Activated naive CD4-positive, alpha-beta T cell treated with Interleukin-2 at 50 U/mL for 16 hours (primary cell): ENCODE results near the gene GIMAP8.
"Not testable (repeated sequence)": the region's sequence is repeated elsewhere in the genome, so short reads cannot be mapped to it uniquely, and the experiment has no call there.

Source experiments
- DNase-seq: peaks from one replicate; pipeline ENCODE4 v3.0.0-alpha.2; 2020

The GIMAP8 gene

GRCh38 chr7:150468241-150468640 is 17.8 kb downstream of the GIMAP8 start:
- no peak for DNase-seq

DNA sequence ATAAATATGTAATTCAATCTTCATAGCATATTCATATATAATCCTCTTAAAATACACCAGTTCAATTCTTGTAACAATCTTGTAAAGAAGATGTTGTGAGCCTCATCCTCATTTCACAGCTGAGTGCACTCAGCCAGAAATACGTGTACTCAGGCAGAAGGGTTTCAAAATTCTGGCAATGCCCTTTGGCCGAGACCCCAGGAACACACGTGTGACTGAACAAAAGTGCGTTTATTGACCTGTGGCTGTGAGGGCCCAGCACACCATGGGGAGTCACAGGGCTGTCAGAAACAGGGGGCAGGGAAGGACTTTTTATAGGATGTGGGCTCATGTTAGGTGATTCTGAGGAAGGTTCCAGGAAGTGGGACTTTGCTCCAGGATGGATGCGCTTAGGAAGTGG is 21.5 kb downstream of the GIMAP8 start:
- DNase-seq: no peak

DNA sequence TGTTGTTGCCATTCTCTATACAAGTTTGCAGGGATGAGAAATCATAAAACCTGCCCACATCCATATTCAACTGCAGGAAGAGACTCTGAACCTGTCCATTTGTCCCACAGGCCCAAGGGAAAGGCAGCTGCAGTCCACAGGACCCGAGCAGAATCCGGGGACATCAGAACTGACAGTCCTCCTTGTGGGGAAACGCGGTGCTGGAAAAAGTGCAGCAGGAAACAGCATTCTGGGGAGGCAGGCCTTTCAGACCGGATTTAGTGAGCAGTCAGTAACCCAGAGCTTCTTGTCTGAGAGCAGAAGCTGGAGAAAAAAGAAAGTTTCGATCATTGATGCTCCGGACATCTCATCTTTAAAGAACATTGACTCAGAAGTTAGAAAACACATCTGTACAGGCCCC is 23.5 kb downstream of the GIMAP8 start:
- no peak for DNase-seq

DNA sequence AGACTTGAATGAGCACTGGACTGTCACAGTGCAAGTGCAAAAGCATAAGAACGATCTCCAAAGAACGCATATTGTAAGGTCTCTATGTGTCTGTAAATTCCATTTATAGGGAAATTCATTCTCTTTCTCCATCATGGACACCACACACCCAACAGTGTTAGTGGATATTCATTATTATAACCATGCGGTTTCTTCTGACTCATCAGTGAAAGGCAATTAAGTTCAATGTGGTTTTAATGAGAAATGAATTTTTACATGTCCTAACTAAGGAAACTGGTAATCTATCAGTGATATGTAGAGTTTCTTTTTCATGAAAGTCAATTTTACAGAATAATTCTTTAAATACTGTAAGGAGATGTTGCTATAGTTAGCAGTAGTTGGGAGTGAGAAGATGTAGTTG is 25.9 kb downstream of the GIMAP8 start:
- DNase-seq: no peak

GRCh38 chr7:150476819-150477631 is 26.6 kb downstream of the GIMAP8 start:
- DNase-seq: peak; percentile 37

DNA sequence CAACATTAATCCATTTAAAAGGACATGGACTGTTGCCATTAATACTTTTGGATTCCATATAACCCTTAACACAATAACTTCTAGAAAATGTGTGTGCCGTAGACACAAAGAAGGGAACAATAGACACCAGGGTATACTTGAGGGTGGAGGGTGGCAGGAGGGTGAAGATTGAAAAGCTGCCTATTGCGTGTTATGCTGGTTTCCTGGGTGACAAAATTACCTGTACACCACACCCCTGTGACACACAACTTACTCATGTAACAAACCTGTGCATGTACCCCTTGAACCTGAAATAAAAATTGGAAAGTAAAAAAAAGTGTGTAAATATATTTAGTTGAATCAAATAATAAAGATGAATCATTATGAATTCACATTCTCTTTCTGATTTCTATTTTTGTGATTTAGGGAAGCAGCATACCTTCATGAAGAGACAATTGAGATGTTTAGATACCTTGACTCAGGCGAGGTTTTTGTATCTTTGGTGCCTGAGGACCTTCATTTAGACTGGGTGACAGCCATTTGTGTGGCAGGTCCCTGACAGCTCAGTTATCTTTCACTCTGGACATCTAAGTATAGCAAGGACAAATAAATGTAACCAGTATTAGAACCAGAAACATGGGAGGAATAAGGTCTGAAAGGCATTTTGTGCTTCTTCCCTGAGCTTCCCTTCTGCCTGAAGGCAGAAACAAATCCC is 28.7 kb downstream of the GIMAP8 start:
- no peak for DNase-seq

- peak; percentile 36 for DNase-seq
Measured at GRCh38 chr7:150481186-150481920, 30.9 kb downstream of the GIMAP8 start.

DNA sequence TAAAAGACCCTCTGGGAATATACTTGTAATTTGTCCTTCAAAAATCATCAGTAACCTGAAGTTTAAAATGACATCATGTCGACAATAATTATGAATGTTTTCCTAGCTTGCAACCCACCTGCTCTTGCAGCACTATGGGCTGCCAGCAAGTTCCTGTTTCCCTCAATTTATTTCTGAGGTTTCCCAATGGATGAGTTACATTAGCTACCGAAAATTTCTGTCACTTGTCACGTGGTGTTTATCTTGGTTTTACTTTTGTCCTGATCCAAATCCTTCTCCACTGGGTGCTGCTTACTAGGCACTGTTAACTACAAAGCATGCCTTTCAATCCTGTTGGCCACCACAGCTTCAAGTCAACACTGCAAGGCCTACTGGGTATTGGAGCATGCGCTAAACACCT is 31.5 kb downstream of the GIMAP8 start:
- DNase-seq: no peak

GRCh38 chr7:150483514-150483913 is 33.1 kb downstream of the GIMAP8 start:
- not testable (repeated sequence) for DNase-seq

GRCh38 chr7:150484071-150484470 is 33.6 kb downstream of the GIMAP8 start:
- not testable (repeated sequence) for DNase-seq

- DNase-seq: no peak
Measured at GRCh38 chr7:150487625-150488024, 37.2 kb downstream of the GIMAP8 start.

DNA sequence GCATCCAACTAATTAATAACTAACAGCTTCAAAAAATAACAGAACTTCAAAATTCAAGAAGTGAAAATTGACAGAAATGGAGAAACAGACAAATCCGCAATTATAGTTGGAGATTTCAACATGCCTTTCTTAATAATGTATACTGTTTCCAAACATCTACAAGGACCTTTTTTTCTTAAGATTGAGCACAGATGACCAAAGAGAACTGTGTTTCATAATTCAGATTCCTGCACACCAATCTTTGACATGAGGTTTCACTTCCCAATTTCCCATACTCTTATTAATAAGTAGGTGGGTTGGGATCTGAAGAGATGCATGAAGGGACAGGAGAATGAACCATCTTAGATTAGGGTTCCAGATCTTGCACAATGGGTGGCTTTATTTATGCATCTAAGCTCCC is 39.4 kb downstream of the GIMAP8 start:
- no peak for DNase-seq

- DNase-seq: not testable (repeated sequence)
Measured at GRCh38 chr7:150493442-150493841, 43.0 kb downstream of the GIMAP8 start.

- DNase-seq: peak; percentile 30
Measured at GRCh38 chr7:150502519-150502918, 52.1 kb downstream of the GIMAP8 start.

DNA sequence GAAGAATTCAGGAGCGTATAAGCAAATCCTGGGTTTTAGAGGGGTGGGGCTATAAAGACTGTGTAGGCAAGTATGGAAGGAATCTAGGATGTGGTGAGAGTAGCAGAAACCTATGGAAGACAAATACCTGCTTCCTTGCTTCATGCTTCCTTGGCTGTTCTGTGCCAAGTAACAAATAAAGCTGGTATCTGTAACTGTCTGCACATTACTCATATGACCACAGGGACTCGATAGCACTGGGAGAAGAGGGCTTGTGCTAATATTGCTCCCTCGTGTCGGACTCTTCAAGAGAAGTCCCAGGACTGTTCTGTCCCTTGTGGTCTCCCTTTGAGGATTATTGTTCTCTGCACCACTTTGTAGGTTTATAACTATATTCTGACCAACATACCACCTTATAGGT is 52.7 kb downstream of the GIMAP8 start:
- no peak for DNase-seq

- peak; percentile 37 for DNase-seq
Measured at GRCh38 chr7:150503581-150503980, 53.2 kb downstream of the GIMAP8 start.

GRCh38 chr7:150507947-150508602 is 57.6 kb downstream of the GIMAP8 start:
- DNase-seq: no peak

GRCh38 chr7:150511048-150511447 is 60.6 kb downstream of the GIMAP8 start:
- DNase-seq: no peak

GRCh38 chr7:150513758-150514157 is 63.3 kb downstream of the GIMAP8 start:
- no peak for DNase-seq

DNA sequence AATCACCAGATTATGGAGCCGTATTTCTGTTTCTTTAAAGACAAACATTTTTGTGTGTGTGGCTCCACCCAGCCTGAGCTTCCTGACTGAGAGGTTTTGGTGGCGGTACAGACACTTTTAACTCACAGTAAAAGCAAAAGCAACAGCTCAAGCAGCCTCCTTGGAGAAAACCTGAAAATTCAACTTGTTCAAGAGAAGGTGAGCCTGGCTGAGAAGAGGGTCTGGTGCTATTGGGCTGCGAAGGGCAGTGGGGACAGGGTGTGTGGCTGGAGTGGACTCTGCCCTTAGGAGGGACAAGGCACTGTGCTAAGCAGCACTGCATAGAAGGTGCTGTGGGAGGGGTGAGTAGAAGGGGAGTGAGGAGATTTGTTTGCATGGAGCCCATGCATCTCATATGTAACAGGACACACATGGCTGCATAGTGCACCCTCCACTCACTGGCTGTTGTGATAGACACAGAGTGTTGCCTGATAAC is 64.4 kb downstream of the GIMAP8 start, which contains the start of gene GIMAP7:
Gene GIMAP7, plus strand, starts transcription at position 125 of the 475 bp plus-strand sequence. CDS start 5,103 bp downstream, outside the sequence.
- DNase-seq: peak; percentile 59

GRCh38 chr7:150515248-150516147 is 65.1 kb downstream of the GIMAP8 start:
- no peak for DNase-seq
